ENCODE results near the gene GUCY1B1. TPM values are rescaled to one million over a fixed set of nuclear protein-coding genes. Genes with fewer than 3 reads are reported as not detected.

Gene GUCY1B1
- total RNA-seq, 3 donors from 2014 or later: 5.4 to 18.0 (median 11.9) TPM

- intact Hi-C loops (cut with DNase I; ENCODE audit: low total_unique reads): no loop called here
- H3K27me3 ChIP-seq: no peaks in the 10 kb centered on the region
- H3K4me1 ChIP-seq: no peaks in the 10 kb centered on the region
- H3K9me3 ChIP-seq: no peaks in the 10 kb centered on the region
- H3K4me3 ChIP-seq: no peak overlapping the region
- H3K36me3 ChIP-seq: peaks cover 4% of the 10 kb centered on the region
- no peak for DNase-seq (ENCODE audit: low spot score in 2 of 2)
- no peak overlapping the region for H3K27ac ChIP-seq
- TF ChIP-seq POLR2A (IDR thresholded peaks at IDR 0.05) (no peak), POLR2AphosphoS5 (IDR thresholded peaks at IDR 0.05) (no peak)
- TF ChIP-seq, protein P1, sequence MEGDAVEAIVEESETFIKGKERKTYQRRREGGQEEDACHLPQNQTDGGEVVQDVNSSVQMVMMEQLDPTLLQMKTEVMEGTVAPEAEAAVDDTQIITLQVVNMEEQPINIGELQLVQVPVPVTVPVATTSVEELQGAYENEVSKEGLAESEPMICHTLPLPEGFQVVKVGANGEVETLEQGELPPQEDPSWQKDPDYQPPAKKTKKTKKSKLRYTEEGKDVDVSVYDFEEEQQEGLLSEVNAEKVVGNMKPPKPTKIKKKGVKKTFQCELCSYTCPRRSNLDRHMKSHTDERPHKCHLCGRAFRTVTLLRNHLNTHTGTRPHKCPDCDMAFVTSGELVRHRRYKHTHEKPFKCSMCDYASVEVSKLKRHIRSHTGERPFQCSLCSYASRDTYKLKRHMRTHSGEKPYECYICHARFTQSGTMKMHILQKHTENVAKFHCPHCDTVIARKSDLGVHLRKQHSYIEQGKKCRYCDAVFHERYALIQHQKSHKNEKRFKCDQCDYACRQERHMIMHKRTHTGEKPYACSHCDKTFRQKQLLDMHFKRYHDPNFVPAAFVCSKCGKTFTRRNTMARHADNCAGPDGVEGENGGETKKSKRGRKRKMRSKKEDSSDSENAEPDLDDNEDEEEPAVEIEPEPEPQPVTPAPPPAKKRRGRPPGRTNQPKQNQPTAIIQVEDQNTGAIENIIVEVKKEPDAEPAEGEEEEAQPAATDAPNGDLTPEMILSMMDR (IDR thresholded peaks at IDR 0.05): no peak
Observed at GRCh38 chr4:155777971-155778735, 19.3 kb downstream of the GUCY1B1 start.

DNA sequence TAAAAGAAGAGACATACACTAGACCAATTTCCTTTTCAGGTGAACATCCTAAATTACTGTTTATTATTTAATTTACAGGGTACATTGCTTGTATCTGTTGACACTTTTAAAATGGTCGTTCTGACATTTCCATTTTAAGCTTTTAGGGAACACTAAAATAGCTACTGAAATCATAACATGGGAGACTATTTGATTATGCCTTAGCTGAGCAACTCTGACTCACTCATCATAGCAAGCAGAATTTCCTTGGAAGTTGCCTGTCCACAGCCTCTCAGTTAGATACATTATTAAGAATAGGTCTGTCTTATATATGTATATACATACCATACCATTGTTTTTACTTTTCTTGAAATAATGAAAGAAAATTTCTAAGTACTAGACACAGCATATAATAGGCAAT lies 22.0 kb downstream of the GUCY1B1 start:
- H3K36me3 ChIP-seq: peaks cover 4% of the 10 kb centered on the region
- no peaks in the 10 kb centered on the region for H3K4me1 ChIP-seq
- TF ChIP-seq, protein P1 (IDR thresholded peaks at IDR 0.05): no peak
- TF ChIP-seq POLR2A (IDR thresholded peaks at IDR 0.05) (no peak), POLR2AphosphoS5 (IDR thresholded peaks at IDR 0.05) (no peak)
- DNase-seq (ENCODE audit: low spot score in 2 of 2): no peak
- H3K9me3 ChIP-seq: no peaks in the 10 kb centered on the region
- no peak overlapping the region for H3K4me3 ChIP-seq
- no peaks in the 10 kb centered on the region for H3K27me3 ChIP-seq
- no peak overlapping the region for H3K27ac ChIP-seq
- intact Hi-C loops (cut with DNase I; ENCODE audit: low total_unique reads): no loop called here

DNA sequence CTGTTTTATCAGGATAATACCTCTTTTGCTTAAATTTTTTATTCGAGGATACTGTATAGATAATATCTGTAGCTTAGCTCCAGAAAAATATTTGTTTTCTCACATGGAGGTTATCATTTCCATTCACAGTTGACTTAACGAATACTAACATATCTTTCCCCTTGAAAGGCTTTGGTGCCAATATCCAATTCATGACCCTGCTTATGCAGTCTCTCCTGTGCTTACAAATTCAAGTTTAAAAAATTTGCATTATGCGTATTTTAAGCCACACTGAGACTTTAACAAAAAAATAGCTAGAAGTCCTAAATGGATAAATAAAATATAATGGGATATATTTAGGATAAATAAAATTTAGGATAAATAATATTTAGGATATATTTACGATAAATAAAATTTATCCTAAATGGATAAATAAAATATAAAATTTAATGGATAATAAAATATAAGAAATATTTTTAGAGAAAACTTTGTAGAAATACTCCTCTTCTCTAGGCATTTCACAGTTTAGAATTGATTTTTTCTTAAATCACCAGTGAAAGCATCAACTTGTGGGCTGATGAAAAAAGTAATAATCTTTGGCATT lies 22.5 kb downstream of the GUCY1B1 start:
- H3K27me3 ChIP-seq: no peaks in the 10 kb centered on the region
- DNase-seq (ENCODE audit: low spot score in 2 of 2): no peak
- H3K4me3 ChIP-seq: no peak overlapping the region
- H3K36me3 ChIP-seq: peaks cover 4% of the 10 kb centered on the region
- no peaks in the 10 kb centered on the region for H3K9me3 ChIP-seq
- TF ChIP-seq, protein P1 (IDR thresholded peaks at IDR 0.05): no peak
- TF ChIP-seq POLR2A (IDR thresholded peaks at IDR 0.05) (no peak), POLR2AphosphoS5 (IDR thresholded peaks at IDR 0.05) (no peak)
- H3K4me1 ChIP-seq: no peaks in the 10 kb centered on the region
- intact Hi-C loops (cut with DNase I; ENCODE audit: low total_unique reads): no loop called here
- no peak overlapping the region for H3K27ac ChIP-seq

DNA sequence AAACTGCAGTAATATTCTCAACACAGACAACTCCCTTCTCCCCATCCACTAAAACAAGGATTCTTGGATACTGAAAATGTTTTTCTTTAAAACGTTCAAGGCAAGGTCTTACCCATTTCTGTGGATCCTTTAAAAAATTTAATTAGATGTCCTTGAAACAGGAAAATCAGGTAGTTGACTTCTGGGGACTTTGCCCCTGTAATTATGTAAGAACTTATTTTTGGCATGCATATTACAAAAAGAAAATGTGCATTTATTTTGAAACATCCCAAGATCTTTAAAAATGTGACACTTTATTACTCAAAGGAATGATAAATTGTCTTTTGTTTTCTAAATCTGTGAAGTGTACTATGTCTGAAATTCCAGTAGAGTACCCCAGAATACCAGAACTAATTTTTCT lies 25.8 kb downstream of the GUCY1B1 start:
- no peaks in the 10 kb centered on the region for H3K9me3 ChIP-seq
- H3K4me1 ChIP-seq: no peaks in the 10 kb centered on the region
- H3K27me3 ChIP-seq: no peaks in the 10 kb centered on the region
- no peaks in the 10 kb centered on the region for H3K36me3 ChIP-seq
- intact Hi-C loops (cut with DNase I; ENCODE audit: low total_unique reads): no loop called here
- no peak overlapping the region for H3K27ac ChIP-seq
- no peak for DNase-seq (ENCODE audit: low spot score in 2 of 2)
- H3K4me3 ChIP-seq: no peak overlapping the region
- TF ChIP-seq POLR2A (IDR thresholded peaks at IDR 0.05) (no peak), POLR2AphosphoS5 (IDR thresholded peaks at IDR 0.05) (no peak)
- TF ChIP-seq, protein P1 (IDR thresholded peaks at IDR 0.05): no peak

DNA sequence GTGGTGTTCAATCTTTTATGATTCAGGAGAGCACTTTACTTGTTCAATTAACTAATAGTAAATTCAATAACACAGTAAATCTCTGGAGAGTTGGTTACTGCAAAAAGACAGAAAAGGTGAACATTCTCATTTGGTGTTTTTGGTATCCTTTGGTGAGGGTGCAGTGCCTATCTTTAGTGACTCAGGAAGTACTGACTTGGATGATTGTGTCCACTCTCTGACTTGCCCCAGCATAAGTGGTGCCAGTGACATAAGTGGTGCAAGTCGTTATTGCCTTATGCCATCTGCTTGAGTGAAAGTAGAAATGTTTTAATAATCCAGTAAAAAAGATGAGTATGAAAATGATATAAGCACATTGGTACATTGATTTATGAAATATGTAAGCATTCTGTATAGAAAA lies 27.0 kb downstream of the GUCY1B1 start:
- H3K9me3 ChIP-seq: no peaks in the 10 kb centered on the region
- DNase-seq (ENCODE audit: low spot score in 2 of 2): no peak
- TF ChIP-seq POLR2A (IDR thresholded peaks at IDR 0.05) (no peak), POLR2AphosphoS5 (IDR thresholded peaks at IDR 0.05) (no peak)
- TF ChIP-seq, protein P1 (IDR thresholded peaks at IDR 0.05): no peak
- no peak overlapping the region for H3K27ac ChIP-seq
- H3K4me3 ChIP-seq: no peak overlapping the region
- no peaks in the 10 kb centered on the region for H3K4me1 ChIP-seq
- intact Hi-C loops (cut with DNase I; ENCODE audit: low total_unique reads): no loop called here
- H3K27me3 ChIP-seq: no peaks in the 10 kb centered on the region
- no peaks in the 10 kb centered on the region for H3K36me3 ChIP-seq
